Activated CD8-positive, alpha-beta memory T cell treated with anti-CD3 and anti-CD28 coated beads for 4 hours (primary cell): ENCODE measurements around the gene PLA2G4F.
"Not testable (repeated sequence)": the region's sequence is repeated elsewhere in the genome, so short reads cannot be mapped to it uniquely, and the experiment has no call there.

ENCODE experiments used
- DNase-seq, 2 donors: peaks; one replicate each; pipeline ENCODE4 v3.0.0-alpha.2; 2020; ENCODE audit warnings: low read depth in 2 of 2

PLA2G4F gene

GRCh38 chr15:42100021-42100800, 56.2 kb downstream of the PLA2G4F start:
- no peak for DNase-seq

- DNase-seq, result no peak
Observed at GRCh38 chr15:42097018-42097417, 59.4 kb downstream of the PLA2G4F start.

GRCh38 chr15:42094512-42094963, 61.9 kb downstream of the PLA2G4F start, which contains the start of gene PLA2G4D:
Gene PLA2G4D, minus strand, starts transcription at chr15:42094562. Its CDS starts 103 bp downstream, at chr15:42094459.
- DNase-seq, result no peak

- no peak for DNase-seq
Observed at GRCh38 chr15:42093966-42094365, 62.5 kb downstream of the PLA2G4F start.

GRCh38 chr15:42092398-42093318, 63.8 kb downstream of the PLA2G4F start:
- no peak for DNase-seq

GRCh38 chr15:42091753-42092397, 64.6 kb downstream of the PLA2G4F start:
- DNase-seq, result not testable (repeated sequence)

- DNase-seq, result no peak
Observed at GRCh38 chr15:42090781-42091180, 65.7 kb downstream of the PLA2G4F start.

- no peak for DNase-seq
Observed at GRCh38 chr15:42090370-42090769, 66.1 kb downstream of the PLA2G4F start.

GRCh38 chr15:42089942-42090341, 66.5 kb downstream of the PLA2G4F start:
- DNase-seq, result no peak
